ENCODE results near the gene ZNF697.
"Not testable (repeated sequence)": the region's sequence is repeated elsewhere in the genome, so short reads cannot be mapped to it uniquely, and the experiment has no call there.

The ZNF697 gene

DNA sequence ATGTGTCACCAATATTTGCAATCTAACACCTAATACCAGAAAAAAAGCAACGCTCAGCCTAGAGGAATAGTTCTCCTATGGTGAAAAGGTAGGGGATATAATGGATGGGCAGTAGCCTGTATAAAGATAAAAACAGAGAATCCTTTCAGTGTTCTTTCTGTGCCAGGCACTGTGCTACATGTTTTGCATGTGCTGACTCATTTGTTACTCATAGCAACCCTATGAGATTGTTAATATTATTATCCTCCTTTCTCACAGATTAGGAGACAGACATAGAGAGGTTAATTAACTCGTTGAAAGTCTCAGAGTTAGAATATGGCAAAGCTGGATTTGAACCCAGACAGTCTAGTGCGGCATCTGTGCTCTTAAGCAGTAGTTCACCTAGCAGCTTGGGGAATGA lies 45.3 kb downstream of the ZNF697 start:
- not testable (repeated sequence) for DNase-seq (ENCODE audit: low read depth)

DNA sequence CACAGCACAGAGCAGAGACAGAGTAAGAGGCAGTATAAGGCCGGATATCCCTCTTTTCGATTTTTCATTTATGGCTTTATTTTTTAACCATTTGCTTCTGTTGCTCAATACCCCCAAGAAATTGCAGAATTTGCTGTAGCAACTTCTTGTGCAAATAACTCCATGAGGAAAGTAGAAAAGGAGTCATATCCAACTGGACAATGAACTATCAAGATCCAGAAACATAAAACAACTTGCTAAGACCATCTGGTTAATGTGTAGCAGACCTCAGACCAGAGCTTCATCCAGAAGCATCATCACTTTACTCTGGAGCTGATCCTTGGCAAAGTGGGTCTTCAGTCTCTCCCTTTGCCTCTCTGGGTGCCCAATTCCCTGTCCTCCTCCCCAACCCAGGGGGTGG lies 45.9 kb downstream of the ZNF697 start:
- peak; percentile 21 for DNase-seq (ENCODE audit: low read depth)

DNA sequence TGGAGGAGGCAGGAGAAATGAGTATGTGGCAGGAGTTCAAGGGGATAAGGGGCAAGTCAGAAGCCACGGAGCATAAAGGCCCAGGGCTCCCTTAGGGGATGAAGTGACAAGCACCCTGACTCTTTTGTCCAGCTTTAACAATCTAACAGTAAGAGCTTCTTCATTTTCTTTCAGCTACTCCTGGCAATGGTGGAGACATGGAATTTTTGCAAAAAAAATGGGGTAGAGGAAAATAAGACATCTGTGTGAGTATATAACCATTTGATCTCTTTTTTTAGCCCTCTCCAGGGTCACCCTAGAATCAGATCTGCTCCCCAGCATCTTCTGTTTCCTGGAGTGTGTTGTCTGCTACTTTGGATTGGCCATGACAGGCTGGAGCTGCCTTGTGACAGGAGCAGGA lies 47.1 kb downstream of the ZNF697 start:
- no peak for DNase-seq (ENCODE audit: low read depth)

DNA sequence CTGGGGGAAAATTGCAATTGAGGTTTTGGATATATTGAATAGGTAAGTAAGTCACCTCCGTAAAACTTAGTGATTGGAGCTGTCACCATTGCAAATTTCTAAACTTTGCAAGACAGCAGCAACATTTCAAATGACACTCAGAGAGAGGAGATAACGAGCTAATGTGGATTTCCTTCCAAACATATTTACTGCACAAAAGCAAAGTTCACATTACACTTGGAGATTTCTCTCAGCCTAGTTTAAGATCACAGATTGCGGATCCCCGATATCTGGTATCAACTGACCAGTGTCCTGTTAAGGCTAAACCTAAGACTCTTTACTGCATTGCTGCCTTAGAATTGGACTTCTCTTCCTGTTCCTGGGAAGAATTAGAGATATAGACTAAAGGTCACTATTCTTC lies 47.5 kb downstream of the ZNF697 start:
- DNase-seq (ENCODE audit: low read depth) = no peak

DNA sequence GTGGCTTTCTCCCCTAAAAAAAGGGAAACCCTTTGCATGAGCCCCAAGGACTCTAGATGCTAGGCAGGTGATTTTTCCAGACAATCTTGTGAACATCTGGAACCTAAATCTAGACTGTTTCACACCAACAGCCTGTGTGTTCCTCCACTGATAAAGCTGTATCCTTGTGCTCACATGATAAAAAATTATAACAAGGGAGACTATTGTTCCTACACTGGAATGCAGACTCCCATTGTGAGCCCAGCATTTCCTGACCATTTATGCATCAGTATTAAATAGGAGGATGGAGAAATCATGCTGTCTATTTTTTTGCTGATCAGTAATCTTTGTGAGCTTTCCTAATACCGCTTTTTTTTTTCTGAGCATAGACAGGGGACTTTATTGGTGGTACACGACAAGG lies 52.5 kb downstream of the ZNF697 start:
- DNase-seq (ENCODE audit: low read depth) = no peak

DNA sequence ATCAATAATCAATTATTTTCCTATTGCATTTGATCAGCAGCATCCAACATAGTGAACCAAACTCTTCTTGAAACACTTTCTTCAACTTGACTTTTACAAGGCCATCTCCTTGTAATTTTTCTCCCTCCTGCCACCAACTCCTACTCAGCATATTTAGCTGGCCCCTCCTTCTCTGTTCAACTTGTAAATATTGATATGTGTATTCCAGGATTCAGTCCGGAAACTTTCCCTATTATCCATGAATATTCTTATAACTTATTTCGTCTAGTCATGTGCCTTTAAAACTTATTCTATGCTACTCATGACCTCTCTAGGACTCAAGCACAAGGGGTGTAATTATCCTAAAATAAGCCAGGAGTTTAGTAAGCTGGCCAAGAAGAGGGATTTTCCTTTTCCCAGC lies 52.9 kb downstream of the ZNF697 start:
- no peak for DNase-seq (ENCODE audit: low read depth)

DNA sequence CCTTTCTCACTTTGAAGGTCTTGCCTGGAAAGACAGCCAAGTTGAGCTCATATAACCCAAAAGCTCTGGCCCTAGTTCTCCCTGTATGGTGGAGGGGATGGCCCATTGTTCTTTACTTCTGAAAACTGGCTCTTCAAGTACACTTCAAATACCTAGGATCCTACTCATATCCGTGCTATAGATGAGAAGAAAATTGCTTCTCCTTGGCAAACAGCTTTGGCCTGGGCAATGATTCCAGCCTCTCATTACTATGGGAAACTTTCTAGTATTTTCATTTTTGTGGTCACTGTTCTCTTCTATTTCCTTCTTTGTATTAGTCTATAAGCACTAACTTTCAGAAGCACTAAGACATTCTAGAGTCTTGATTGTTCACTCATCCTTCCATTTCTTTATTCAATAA lies 53.7 kb downstream of the ZNF697 start:
- DNase-seq (ENCODE audit: low read depth) = no peak

DNA sequence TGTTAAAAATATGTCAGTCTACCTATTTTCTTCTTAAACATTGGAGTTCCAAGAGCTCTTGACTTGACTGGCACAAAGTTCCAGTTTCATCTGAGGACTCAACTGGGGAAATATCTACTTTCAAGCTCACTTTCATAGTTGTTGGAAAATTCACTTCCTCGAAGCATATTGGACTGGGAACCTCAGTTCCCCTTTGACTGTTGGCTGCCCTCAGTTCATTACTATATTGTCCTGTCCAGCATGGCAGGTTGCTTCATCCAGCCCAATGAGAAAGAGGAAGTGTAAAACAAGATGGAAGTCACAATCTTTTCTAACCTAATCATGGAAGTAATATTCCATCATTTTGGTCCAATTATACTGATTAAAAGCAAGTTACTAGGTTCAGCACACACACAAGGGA lies 54.3 kb downstream of the ZNF697 start:
- DNase-seq (ENCODE audit: low read depth) = no peak

DNA sequence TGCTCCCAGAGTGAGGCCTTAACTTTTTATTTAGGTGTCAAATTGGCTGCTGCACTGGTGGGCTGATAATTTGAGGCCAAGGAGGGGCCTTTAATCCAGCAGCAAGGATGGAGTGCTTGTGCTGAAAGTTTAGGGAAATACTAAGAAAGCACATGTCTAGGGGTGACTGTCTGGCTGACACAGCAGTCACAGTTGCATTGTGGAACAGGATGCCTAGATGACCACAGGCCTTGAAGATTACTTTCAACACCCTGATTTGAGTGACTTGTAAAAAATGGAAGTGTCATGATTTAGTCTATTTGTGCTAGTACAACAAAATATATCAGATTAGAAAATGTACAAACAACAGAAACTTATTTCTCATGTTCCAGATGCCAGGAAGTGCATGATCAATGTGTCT lies 57.7 kb downstream of the ZNF697 start:
- DNase-seq (ENCODE audit: low read depth) = no peak

DNA sequence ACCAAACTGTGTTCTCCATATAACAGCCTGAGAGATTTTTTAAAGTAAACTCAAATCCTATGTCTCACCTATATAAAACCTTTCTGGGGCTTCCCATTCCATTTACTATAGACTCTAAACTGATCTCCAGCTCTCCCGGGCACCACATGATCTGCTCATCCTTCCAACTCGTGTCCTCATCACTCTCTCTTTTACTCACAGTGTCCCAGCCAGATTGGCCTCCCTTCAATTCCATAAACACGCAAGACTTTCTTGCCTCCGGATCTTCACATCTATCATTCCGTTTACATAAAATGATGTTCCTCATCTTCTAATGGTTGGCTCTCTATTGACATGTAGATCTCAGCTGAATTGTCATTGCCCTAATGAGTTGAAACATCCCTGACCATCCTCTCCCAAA lies 59.4 kb downstream of the ZNF697 start:
- DNase-seq (ENCODE audit: low read depth) = no peak

DNA sequence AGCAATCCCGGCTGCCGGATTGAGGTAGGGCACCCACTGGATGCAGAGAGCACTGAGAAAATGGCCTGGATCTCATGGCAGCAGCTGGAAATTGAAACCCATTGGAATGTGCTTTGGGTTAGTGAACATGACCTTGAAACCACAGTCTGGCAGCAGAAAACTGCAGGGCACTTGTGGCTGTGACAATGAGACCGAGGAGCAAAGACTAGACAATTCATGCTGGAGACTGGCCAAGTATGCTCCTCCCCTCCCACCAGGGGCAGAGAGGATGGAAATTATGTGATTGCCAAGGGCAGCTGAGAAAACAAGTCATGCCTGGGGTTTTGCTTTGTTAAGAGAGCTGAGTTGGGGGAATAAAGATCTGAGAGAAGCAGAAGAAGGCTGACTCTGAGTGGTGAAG lies 60.7 kb downstream of the ZNF697 start:
- no peak for DNase-seq (ENCODE audit: low read depth)

DNA sequence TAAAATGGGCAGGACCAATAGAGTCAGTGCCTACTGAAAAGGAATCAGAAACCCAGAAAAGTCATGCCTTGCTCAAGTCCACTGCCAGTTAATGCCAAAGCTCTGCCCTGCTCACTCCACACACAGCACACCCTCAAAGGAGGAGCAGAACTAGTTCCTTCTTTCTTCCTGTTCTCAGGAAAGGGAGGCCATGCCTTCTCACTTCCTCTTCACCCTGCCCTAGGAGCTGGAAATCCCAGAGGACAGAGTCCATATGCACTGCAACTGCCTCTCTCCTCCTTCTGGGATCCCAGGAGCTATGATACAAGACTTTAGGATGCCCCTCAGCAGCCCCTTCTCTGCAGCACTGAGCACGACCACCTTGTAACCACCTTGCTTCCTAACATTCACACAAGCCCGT lies 62.3 kb downstream of the ZNF697 start:
- not testable (repeated sequence) for DNase-seq (ENCODE audit: low read depth)

DNA sequence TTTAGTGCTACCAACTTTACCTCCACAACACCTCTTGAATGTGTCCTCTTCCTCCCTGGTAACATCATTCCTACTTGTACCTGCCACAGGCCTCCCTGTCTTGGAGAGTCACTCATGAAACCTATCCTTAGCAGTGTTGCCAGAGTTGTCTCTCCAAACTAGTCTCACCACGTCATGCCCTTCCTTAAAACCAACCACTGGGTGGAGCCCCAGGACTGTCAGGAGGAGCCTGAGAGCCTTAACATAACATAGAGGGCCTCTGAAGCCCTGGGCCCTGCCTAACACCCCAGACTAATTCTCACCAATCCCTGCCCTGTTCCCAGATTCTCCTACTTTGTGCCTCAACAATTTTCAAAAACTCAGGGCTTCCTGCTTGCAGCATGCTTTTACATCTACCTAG lies 65.3 kb downstream of the ZNF697 start:
- peak; percentile 45 for DNase-seq (ENCODE audit: low read depth)

DNA sequence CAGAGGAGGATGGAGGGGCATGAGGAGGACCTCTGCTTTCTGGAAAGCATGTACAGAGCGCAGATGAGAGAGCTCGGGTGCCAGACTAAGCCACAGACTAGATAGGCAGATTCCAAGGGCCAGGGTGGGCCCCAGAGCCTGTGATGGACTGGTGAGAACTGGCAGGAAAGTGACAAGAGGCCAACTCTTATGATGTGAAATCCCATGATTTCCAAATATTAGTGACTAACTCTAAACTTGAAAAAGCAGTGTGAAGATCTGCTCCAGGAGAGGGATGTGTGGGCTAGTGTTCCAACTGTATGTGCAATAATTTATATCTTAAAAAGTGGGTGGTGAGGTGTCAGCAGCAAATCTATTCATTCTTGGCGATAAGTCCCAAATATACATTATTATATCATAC lies 67.0 kb downstream of the ZNF697 start:
- not testable (repeated sequence) for DNase-seq (ENCODE audit: low read depth)

DNA sequence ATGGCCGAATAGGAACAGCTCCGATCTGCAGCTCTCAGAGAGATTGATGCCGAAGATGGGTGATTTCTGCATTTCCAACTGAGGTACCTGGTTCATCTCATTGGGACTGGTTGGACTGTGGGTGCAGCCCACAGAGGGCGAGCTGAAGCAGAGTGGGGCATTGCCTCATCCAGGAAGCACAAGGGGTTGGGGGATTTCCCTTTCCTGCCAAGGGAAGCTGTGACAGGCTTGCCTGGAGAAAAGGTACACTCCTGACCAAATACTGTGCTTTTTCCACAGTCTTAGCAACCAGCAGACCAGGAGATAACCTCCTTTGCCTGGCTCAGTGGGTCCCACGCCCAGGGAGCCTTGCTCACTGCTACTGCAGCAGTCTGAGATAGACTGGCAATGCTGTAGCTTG lies 74.2 kb downstream of the ZNF697 start:
- no peak for DNase-seq (ENCODE audit: low read depth)

DNA sequence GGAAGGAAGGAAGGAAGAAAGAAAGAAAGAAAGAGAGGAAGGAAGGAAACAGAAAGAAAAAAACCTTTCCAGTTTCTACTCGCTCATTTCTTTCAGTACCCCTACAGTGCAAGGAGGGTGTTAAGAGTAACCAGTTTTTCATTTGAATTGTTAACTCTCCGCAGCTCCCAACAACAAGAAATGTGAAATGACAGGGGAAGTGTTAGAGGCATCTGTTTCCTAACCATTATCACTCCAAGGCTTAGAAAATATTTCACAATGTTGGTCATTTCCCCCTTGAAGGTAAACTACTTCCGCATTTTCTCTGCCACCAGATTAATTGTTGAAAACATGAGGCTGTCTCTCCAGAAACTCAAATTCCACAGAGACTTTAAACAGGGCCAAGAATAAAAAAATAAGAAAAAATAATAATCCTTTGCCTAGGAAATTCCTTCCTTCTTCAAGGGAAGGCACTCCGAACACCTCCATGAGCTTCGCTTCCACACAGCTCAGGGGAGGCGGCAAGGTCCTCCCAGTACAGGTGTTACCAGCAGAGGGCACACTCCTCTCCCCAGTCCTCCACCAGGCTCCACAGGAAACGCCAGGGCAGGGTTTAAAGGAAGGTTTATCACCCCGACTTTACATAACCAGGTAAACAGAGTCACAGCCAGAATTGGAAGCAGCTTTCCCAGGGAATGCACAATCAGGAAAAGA lies 78.0 kb downstream of the ZNF697 start:
- DNase-seq (ENCODE audit: low read depth) = not testable (repeated sequence)

Data from amniotic epithelial cell (primary cell).